H9 (cell line): ENCODE data around the gene RBSN. TPM values are rescaled to one million over a fixed set of nuclear protein-coding genes. Genes with fewer than 3 reads are reported as not detected.

Experiments
- DNase-seq: peaks from one replicate; pipeline ENCODE4 v3.0.0-alpha.2; 2017
- H2AFZ ChIP-seq: one replicate; pipeline ENCODE4 v1.6.1; 2013; ENCODE audit warnings: mild to moderate bottlenecking, low read length, control low read depth, moderate library complexity
- H2AK5ac ChIP-seq: 2 replicates; pipeline ENCODE4 v1.6.1; 2013; ENCODE audit warnings: low read length, control low read depth, mixed read lengths; ENCODE audit not compliant: insufficient read length
- H2BK120ac ChIP-seq: one replicate; pipeline ENCODE4 v1.6.1; 2013; ENCODE audit warnings: low read depth, mild to moderate bottlenecking, low read length, control low read depth, inconsistent platforms; ENCODE audit not compliant: poor library complexity, severe bottlenecking
- H2BK12ac ChIP-seq: 2 replicates; pipeline ENCODE4 v1.6.1; 2013; ENCODE audit warnings: low read length, control low read depth, mixed read lengths, low read depth; ENCODE audit not compliant: insufficient read length
- H2BK15ac ChIP-seq: 2 replicates; pipeline ENCODE4 v1.6.1; 2013; ENCODE audit warnings: low read depth, low read length, control low read depth
- H2BK20ac ChIP-seq: one replicate; pipeline ENCODE4 v1.6.1; 2013; ENCODE audit warnings: low read depth, mild to moderate bottlenecking, low read length, control low read depth, inconsistent platforms; ENCODE audit not compliant: poor library complexity, severe bottlenecking
- H2BK5ac ChIP-seq: 2 replicates; pipeline ENCODE4 v1.6.1; 2013; ENCODE audit warnings: low read length, control low read depth, mixed read lengths; ENCODE audit not compliant: insufficient read length
- H3K14ac ChIP-seq: 2 replicates; pipeline ENCODE4 v1.6.1; 2013; ENCODE audit warnings: low read length, control low read depth; ENCODE audit not compliant: insufficient read depth
- H3K18ac ChIP-seq: 2 replicates; pipeline ENCODE4 v1.6.1; 2013; ENCODE audit warnings: low read depth, mild to moderate bottlenecking, mixed read lengths, low read length, control low read depth; ENCODE audit not compliant: insufficient read length
- H3K23ac ChIP-seq: 2 replicates; pipeline ENCODE4 v1.6.1; 2013; ENCODE audit warnings: low read length, control low read depth, mixed read lengths, low read depth; ENCODE audit not compliant: insufficient read length
- H3K23me2 ChIP-seq: 2 replicates; pipeline ENCODE4 v1.6.1; 2013; ENCODE audit warnings: low read depth, mild to moderate bottlenecking, mixed read lengths, low read length, control low read depth; ENCODE audit not compliant: insufficient read length, poor library complexity, severe bottlenecking
- H3K27ac ChIP-seq: 2 replicates; pipeline ENCODE4 v1.5.1; 2013; ENCODE audit warnings: low read length, control low read depth, mixed read lengths, low read depth; ENCODE audit not compliant: insufficient read length
- H3K27me3 ChIP-seq: 2 replicates; pipeline ENCODE4 v1.6.1; 2013; ENCODE audit warnings: low read length, control low read depth, inconsistent platforms; ENCODE audit not compliant: insufficient read depth
- H3K4ac ChIP-seq: 2 replicates; pipeline ENCODE4 v1.6.1; 2013; ENCODE audit warnings: low read depth, mild to moderate bottlenecking, control low read depth, inconsistent platforms, low read length, moderate library complexity
- H3K4me1 ChIP-seq: 2 replicates; pipeline ENCODE4 v1.6.1; 2013; ENCODE audit warnings: low read length, control low read depth, inconsistent platforms; ENCODE audit not compliant: insufficient read depth
- H3K4me2 ChIP-seq: 2 replicates; pipeline ENCODE4 v1.6.1; 2013; ENCODE audit warnings: low read length, control low read depth, mixed read lengths; ENCODE audit not compliant: insufficient read length, insufficient read depth
- H3K56ac ChIP-seq: 2 replicates; pipeline ENCODE4 v1.6.1; 2013; ENCODE audit warnings: low read depth, mild to moderate bottlenecking, mixed read lengths, low read length, control low read depth; ENCODE audit not compliant: insufficient read length
- H3K79me1 ChIP-seq: 2 replicates; pipeline ENCODE4 v1.6.1; 2013; ENCODE audit warnings: low read depth, mild to moderate bottlenecking, moderate library complexity, low read length, control low read depth, inconsistent platforms; ENCODE audit not compliant: insufficient read depth, poor library complexity, severe bottlenecking
- H3K79me2 ChIP-seq: 2 replicates; pipeline ENCODE4 v1.6.1; 2013; ENCODE audit warnings: low read length, control low read depth, inconsistent platforms; ENCODE audit not compliant: insufficient read depth
- H3K9ac ChIP-seq: 2 replicates; pipeline ENCODE4 v1.6.1; 2013; ENCODE audit warnings: low read length, control low read depth, mixed read lengths; ENCODE audit not compliant: insufficient read length; ENCODE audit errors: extremely low read depth
- H3K9me3 ChIP-seq: one replicate; pipeline ENCODE4 v1.6.1; 2013; ENCODE audit warnings: low read depth, low read length, inconsistent platforms; ENCODE audit not compliant: control insufficient read depth
- H3T11ph ChIP-seq: one replicate; pipeline ENCODE4 v1.6.1; 2013; ENCODE audit warnings: mild to moderate bottlenecking, low read length, control low read depth, inconsistent platforms
- H4K20me1 ChIP-seq: one replicate; pipeline ENCODE4 v1.6.1; 2013; ENCODE audit not compliant: control insufficient read depth, insufficient read length, insufficient read depth
- H4K5ac ChIP-seq: 2 replicates; pipeline ENCODE4 v1.6.1; 2013; ENCODE audit warnings: low read depth, mild to moderate bottlenecking, mixed read lengths, low read length, control low read depth; ENCODE audit not compliant: insufficient read length
- H4K8ac ChIP-seq: replicated peaks from 2 replicates; pipeline ENCODE4 v1.6.1; 2013; ENCODE audit warnings: low read length, control low read depth, mixed read lengths, low read depth; ENCODE audit not compliant: insufficient read length
- H4K91ac ChIP-seq: 2 replicates; pipeline ENCODE4 v1.6.1; 2013; ENCODE audit warnings: low read depth, mild to moderate bottlenecking, moderate library complexity, mixed read lengths, low read length, control low read depth; ENCODE audit not compliant: insufficient read length
- H3K27ac Mint-ChIP-seq, 3 experiments: 2 replicates in 2 of 3; 3 replicates in 1 of 3; pipeline ENCODE4 v1.8.0; 2020 to 2021; ENCODE audit warnings: mixed read lengths in 3 of 3, mild to moderate bottlenecking in 1 of 3, moderate library complexity in 1 of 3
- H3K27me3 Mint-ChIP-seq: 2 replicates; pipeline ENCODE4 v1.8.0; 2021; ENCODE audit warnings: low read depth, mild to moderate bottlenecking, moderate library complexity, mixed read lengths
- H3K36me3 Mint-ChIP-seq, 3 experiments: 2 replicates in 2 of 3; 3 replicates in 1 of 3; pipeline ENCODE4 v1.8.0; 2020 to 2021; ENCODE audit warnings: low read depth in 3 of 3, mixed read lengths in 3 of 3; ENCODE audit not compliant: insufficient read depth in 1 of 3
- H3K4me1 Mint-ChIP-seq, 2 experiments: 2 replicates each; pipeline ENCODE4 v1.8.0; 2020; ENCODE audit warnings: mixed read lengths in 2 of 2
- H3K4me3 Mint-ChIP-seq, 2 experiments: 2 replicates in 1 of 2; 3 replicates in 1 of 2; pipeline ENCODE4 v1.8.0; 2020 to 2021; ENCODE audit warnings: mild to moderate bottlenecking in 2 of 2, mixed read lengths in 2 of 2, moderate library complexity in 1 of 2
- H3K9me3 Mint-ChIP-seq, 2 experiments: 2 replicates in 1 of 2; 3 replicates in 1 of 2; pipeline ENCODE4 v1.8.0; 2020; ENCODE audit warnings: mild to moderate bottlenecking in 2 of 2, mixed read lengths in 2 of 2, moderate library complexity in 1 of 2
- CTCF ChIP-seq: fragments of 200-600 bp; sonication (generic); conservative IDR thresholded peaks from 3 replicates; pipeline ENCODE4 v1.8.0; 2021; ENCODE audit warnings: antibody characterized with exemption, mild to moderate bottlenecking
- WGBS: extraction: QIAGEN DNeasy Blood & Tissue Kit; methylation state at CpG from one replicate; pipeline ENCODE4 v1.1.7; 2013; ENCODE audit warnings: missing lambda C conversion rate, low lambda C conversion rate, mixed read lengths; ENCODE audit not compliant: insufficient read length; ENCODE audit errors: extremely low coverage; 5-methylcytosine and 5-hydroxymethylcytosine counted together
- total RNA-seq: library from RNA; stranded (reverse); gene quantifications from 2 replicates; pipeline ENCODE4 v1.2.1, GENCODE V29; 2021

RBSN gene
- total RNA-seq, 1 experiment from 2014 or later: 16.0 TPM

- no CpG with 5 or more reads among the region's 3 CpGs for WGBS
These were observed 14.9 kb upstream of the RBSN start for GRCh38 chr3:15113884-15114283.

More at GRCh38 chr3:15113884-15114283, 14.9 kb upstream of the RBSN start:
- no peak for TF ChIP-seq CTCF
- Histone ChIP-seq H2BK15ac (no peak overlapping the region), H3K23ac (no peak overlapping the region), H2BK120ac (no peak overlapping the region), H3K27me3 (no peaks in the 10 kb centered on the region), H3T11ph (no peak overlapping the region), H3K23me2 (peaks cover 3% of the 10 kb centered on the region), H3K56ac (no peak overlapping the region), H3K79me2 (no peaks in the 10 kb centered on the region), H3K9me3 (peaks cover 4% of the 10 kb centered on the region), H2AK5ac (no peak overlapping the region), H2AFZ (no peak overlapping the region), H2BK5ac (no peak overlapping the region), H2BK20ac (no peak overlapping the region), H2BK12ac (no peak overlapping the region), H3K4me1 (peaks cover 5% of the 10 kb centered on the region; the same call in 1 of the 2 replicates), H4K91ac (no peak overlapping the region), H3K14ac (no peak overlapping the region), H3K79me1 (no peaks in the 10 kb centered on the region), H3K9ac (no peak overlapping the region), H4K20me1 (no peaks in the 10 kb centered on the region), H3K18ac (no peak overlapping the region), H4K8ac (no peak overlapping the region), H3K4ac (no peak overlapping the region), H3K27ac (no peak overlapping the region), H3K4me2 (peak overlapping the region; percentile 39), H4K5ac (no peak overlapping the region)
- peaks cover 22% of the 10 kb centered on the region for H3K27me3 Mint-ChIP-seq
- no peaks in the 10 kb centered on the region for H3K36me3 Mint-ChIP-seq
- no peak overlapping the region for H3K4me3 Mint-ChIP-seq
- no peak for DNase-seq
- no peaks in the 10 kb centered on the region for H3K9me3 Mint-ChIP-seq
- no peak overlapping the region for H3K27ac Mint-ChIP-seq
- H3K4me1 Mint-ChIP-seq: peaks cover 26 to 27% of the 10 kb centered on the region in 2 experiments
